ENCODE results near the gene BRSK2. TPM values are rescaled to one million over a fixed set of nuclear protein-coding genes. Genes with fewer than 3 reads are reported as not detected.

BRSK2 gene
- total RNA-seq, 2 donors from 2014 or later = 0.81 to 1.0 TPM

GRCh38 chr11:1442807-1443366 is 53.2 kb downstream of the BRSK2 start:
- intact Hi-C loops (cut with DNase I) = no loop called here
- DNase-seq (ENCODE audit: low spot score) = no peak

- intact Hi-C loops (cut with DNase I) = no loop called here
- no peak for DNase-seq (ENCODE audit: low spot score)
These were observed 54.0 kb downstream of the BRSK2 start for GRCh38 chr11:1443737-1444136.

- intact Hi-C loops (cut with DNase I) = no loop called here
- no peak for DNase-seq (ENCODE audit: low spot score)
These were observed 54.6 kb downstream of the BRSK2 start for GRCh38 chr11:1444321-1444720.

DNA sequence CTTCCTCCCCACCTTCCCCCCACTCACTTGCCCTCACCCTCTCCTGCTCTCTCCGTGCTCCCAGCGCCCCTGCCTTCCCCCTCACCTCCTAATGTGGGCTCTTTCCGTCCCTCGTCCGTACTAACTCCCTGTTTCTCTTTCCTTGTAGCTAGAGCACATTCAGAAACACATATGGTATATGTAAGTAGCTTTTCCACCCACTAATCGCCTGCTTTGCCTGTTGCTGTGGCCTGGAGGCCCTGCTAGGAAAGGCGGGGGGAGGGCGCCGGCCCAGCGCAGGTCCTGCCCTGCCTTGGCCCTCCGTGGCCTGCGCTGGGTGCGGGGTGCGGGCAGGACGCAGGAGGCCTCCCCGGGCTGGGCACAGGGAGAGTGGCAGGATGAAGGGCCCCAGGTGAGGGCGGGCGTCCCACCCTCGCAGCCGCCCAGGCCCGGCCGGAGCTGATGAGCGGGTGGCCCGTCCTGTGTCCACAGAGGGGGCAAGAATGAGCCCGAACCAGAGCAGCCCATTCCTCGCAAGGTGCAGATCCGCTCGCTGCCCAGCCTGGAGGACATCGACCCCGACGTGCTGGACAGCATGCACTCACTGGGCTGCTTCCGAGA is 55.2 kb downstream of the BRSK2 start:
- intact Hi-C loops (cut with DNase I) = no loop called here

DNA sequence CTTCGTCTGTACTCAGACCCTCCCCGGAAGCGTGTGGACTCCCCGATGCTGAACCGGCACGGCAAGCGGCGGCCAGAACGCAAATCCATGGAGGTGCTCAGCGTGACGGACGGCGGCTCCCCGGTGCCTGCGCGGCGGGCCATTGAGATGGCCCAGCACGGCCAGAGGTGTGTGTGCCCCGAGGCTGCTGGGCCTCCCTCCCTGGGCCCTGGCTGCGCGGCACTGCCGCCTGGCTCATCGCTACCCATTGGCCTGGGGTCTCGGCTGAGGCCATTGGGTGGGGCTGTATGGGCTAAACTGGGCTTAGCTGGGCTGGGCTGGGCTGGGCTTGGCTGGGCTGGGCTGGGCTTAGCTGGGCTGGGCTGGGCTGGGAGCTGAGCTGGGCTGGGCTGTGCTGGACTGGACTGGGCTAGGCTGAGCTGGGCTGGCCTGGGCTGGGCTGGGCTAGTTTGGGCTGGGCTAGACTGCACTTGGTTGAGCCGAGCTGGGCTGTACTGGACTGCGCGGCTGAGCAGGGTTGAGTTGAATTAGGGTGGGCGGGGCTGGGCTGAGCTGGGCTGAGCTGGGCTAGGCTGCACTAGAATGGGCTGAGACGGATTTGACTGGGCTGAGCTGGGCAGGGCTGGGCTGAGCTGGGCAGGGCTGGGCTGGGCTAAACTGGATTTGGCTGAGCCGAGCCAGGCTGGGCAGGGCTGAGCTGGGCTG is 56.2 kb downstream of the BRSK2 start:
- intact Hi-C loops (cut with DNase I) = no loop called here
- DNase-seq (ENCODE audit: low spot score) = no peak

More for the DNA sequence above, 55.2 kb downstream of the BRSK2 start:
- no peak for DNase-seq (ENCODE audit: low spot score)

DNA sequence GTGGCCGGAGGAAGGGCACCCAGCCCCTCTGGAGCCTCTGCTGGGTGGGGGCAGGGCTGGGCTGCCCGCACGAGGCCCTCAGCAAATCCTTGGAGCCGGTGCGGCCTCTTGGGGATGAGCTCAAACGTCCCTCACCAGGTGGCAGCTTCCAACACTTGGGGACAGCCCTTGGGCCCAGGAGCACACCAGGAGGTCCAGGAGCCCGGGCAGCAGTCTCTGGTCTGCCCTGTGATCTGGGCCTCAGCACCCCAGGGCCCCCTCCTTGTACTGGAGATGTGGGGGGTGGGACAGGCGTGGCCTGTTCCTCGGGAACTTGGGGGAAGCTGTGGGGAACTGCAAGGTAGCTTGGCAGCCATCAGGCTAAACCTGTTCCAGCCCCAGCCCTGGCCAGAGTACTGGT is 56.9 kb downstream of the BRSK2 start:
- intact Hi-C loops (cut with DNase I) = no loop called here
- DNase-seq (ENCODE audit: low spot score) = no peak

DNA sequence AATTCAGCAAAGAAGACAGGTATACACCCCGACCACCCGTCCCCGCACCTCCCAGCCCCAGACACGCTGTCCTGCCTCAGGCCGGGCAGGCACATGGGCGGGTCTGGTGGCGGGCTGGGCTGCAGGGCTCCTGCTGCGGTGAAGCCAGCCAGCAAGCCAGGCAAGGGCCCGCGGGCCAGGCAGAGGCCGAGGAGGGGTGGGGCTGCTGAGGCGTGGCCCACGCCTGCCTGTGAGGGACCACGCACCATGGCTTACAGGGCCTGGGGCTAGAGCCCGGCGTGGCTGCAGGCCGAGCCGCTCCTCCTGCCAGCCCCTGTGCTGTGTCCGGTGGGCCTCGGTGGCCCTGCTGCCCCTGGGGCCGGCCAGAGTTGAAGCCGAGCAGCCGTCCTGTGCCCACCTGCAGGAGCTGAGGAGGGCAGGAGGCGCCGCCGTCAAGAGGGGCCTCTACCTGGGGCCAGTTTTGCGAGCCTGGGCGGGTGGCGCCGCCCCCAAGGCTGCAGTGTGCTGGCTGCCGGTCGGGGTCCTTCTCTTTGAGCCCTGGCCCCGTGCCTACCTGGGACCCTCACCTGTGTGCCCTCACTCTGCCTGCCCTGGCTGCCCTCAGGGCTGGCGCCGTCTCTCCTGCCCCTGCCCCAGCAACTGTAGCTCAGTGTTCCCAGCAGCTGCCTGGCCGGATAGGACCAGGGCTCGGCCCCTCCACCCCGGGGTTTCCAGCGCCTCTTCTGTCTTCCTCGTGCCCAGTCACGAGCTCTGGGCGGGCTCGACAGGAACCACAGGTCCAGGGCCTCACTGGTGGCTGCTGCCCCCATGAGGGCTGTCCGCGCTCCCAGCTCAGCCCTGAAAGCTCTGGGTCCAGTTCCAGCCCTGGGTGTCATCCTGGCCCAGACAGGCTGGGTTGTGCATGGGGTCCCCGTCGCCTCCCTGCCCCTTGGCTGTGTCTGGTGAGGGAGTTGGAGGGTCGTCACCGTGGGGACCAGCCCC is 58.4 kb downstream of the BRSK2 start:
- intact Hi-C loops (cut with DNase I) = no loop called here
- DNase-seq (ENCODE audit: low spot score) = no peak

- DNase-seq (ENCODE audit: low spot score) = no peak
- intact Hi-C loops (cut with DNase I) = no loop called here
These were observed 59.1 kb downstream of the BRSK2 start for GRCh38 chr11:1448882-1449281.

DNA sequence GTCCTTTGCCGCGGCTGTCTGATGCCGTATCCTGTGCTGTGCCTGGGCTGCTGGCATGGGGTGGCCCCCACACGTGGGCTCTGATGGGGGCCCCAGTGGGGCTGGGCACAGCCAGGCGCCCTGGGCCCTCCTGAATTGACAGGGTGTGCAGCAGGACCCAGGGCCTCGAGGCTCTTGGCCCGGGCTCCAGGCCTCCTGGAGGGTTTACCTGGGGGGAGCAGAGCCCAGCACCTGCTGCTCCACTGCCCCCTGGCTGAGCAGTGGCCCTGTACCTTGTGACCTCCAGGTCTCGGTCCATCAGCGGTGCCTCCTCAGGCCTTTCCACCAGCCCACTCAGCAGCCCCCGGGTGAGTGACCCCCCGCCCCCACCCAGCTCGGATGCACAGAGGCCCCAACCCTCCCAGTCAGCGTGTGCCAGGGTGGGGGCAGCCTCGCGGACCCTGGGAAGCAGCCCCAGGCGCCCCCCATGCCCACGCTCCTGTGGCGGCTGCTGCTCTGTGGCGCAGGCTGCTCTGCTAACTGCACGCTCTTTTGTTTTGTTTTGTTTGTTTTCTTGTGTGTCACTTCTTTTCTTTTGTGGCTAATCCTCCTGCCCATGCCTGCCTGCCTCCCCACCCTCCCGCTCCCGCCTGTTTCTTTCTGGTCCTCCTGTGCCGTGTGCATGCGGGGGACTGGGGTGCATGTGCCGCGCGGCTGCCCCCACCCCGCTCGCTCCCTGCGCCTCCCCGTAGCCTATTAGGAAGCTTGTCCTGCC is 59.9 kb downstream of the BRSK2 start:
- intact Hi-C loops (cut with DNase I) = loop anchor here in 1 of 2 donors (5.0 kb wide), 1 partner anchor 68 kb away; no protein-coding TSS in a partner anchor
- no peak for DNase-seq (ENCODE audit: low spot score)

DNA sequence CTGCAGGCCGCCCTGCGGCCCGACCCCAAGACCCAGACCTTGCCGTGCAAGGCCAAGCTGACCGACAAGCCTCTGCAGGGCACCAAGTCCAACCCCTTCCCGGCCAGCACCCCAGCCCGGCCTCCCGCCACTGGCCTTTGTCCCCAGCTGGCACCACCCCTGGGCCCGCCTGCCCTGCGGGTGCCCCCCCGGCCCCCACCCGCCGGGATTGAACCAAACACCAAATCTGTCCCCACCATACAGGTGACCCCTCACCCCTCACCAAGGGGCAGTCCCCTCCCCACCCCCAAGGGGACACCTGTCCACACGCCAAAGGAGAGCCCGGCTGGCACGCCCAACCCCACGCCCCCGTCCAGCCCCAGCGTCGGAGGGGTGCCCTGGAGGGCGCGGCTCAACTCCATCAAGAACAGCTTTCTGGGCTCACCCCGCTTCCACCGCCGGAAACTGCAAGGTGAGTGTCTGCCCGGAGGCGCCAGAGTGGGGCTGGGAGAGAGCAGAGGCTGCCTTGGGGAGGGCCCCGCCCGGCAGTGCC is 60.7 kb downstream of the BRSK2 start:
- DNase-seq (ENCODE audit: low spot score) = no peak
- intact Hi-C loops (cut with DNase I) = loop anchor here in 1 of 2 donors (5.0 kb wide), 1 partner anchor 67 kb away; no protein-coding TSS in a partner anchor

DNA sequence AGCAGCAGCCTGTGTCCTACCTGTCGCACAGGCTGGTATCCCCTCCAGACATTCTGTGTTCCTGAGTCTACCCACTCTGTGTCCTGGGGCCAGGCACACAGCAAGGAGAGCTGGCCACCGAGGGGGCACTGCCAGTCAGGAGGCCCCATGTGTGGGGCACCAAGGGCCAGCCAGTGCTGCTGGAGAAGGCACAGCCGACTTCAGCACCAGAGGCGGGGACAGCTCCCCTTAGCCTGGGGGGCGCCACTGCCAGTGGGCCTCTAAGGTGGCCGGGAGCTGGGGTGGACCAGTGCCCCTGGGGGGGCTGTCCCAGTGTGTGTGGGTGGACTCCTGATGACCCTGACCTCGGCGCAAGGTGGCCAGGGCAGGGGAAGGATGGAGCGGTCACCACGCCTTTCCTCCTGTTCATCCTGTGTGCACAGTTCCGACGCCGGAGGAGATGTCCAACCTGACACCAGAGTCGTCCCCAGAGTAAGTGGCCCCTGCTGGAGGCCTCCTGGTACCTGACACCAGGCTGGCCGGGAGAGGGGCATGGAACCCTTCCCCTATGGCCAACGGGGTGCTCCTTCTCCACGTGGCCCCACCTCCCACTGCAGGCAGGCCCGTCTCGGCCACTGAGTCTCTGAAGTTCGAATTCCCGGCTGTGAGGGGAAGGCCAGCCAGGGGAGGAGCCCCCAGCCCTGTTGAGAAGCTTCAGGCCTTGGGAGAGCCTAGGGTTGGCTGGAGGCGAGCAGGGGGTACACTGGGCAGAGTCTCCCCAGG is 61.4 kb downstream of the BRSK2 start:
- no peak for DNase-seq (ENCODE audit: low spot score)
- intact Hi-C loops (cut with DNase I) = loop anchor here in 1 of 2 donors (5.0 kb wide), 1 partner anchor 66 kb away; no protein-coding TSS in a partner anchor

- no peak for DNase-seq (ENCODE audit: low spot score)
- intact Hi-C loops (cut with DNase I) = loop anchor here in 1 of 2 donors (5.0 kb wide), 1 partner anchor 65 kb away; no protein-coding TSS in a partner anchor
These were observed 62.2 kb downstream of the BRSK2 start for GRCh38 chr11:1451781-1452470.

- DNase-seq (ENCODE audit: low spot score) = no peak
- intact Hi-C loops (cut with DNase I) = loop anchor here in 1 of 2 donors (5.0 kb wide), 1 partner anchor 65 kb away; no protein-coding TSS in a partner anchor
These were observed 63.0 kb downstream of the BRSK2 start for GRCh38 chr11:1452744-1453143.

- intact Hi-C loops (cut with DNase I) = loop anchor here in 1 of 2 donors (5.0 kb wide), 1 partner anchor 64 kb away; no protein-coding TSS in a partner anchor
- DNase-seq (ENCODE audit: low spot score) = no peak
These were observed 63.9 kb downstream of the BRSK2 start for GRCh38 chr11:1453611-1454034.

DNA sequence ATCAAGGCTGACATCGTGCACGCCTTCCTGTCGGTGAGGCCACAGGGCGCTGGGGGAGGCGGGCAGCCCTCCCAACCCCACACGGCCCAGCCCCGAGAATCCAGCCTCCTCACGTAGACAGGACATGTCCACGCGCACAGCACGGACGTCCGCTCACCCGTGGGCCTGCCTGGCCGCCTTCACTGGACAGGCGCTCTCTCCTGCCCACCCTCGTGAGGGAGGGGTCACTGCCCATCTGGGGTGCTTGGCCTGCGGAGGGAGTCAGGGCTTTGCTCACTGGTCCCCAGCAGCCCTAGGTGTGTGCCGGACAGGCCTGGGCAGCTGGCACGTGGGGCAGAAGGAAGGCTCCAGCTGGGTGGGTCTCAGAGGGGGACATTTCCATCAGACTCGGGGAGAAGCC is 64.8 kb downstream of the BRSK2 start:
- intact Hi-C loops (cut with DNase I) = loop anchor here in 1 of 2 donors (5.0 kb wide), 1 partner anchor 63 kb away; no protein-coding TSS in a partner anchor

DNA sequence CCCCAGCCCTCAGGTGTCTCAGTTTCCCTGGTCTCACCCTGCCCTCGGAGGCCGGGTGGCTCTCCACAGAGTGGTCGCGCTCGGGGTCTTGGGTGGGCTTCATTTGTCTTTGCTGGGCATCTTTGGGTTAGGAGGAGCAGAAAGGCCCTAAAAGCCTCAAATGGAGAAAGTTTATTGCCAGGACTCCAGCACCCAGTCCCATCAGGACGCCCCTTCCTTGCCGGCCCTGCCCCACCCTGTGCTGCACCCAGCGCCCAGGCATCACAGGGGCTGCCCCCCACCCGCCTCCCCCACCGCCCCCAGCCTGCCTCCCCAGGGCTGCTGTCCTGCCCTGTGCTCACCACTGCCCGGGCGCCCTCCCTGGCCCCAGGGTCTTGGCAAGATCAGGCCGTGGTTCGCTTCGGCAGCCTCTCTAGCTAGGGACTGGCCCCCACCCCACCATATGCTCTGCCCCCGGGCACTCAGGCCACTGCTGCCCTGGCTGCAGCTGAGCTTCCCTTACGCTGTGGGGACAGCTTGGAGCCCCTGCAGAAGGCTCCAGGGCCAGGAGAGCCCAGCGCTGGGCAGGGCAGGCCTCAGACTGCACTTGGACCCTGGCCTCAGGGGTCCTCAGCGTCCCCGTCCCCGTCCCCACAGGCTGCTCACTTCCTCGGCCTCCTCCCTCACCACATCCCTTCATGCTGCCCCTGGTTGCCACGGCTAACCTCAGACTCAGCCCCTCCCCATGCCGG is 65.5 kb downstream of the BRSK2 start:
- DNase-seq (ENCODE audit: low spot score) = no peak
- intact Hi-C loops (cut with DNase I) = no loop called here

More for the DNA sequence above, 64.8 kb downstream of the BRSK2 start:
- no peak for DNase-seq (ENCODE audit: low spot score)
